Activated naive CD8-positive, alpha-beta T cell treated with anti-CD3 and anti-CD28 coated beads, Interleukin-2, amount 50 U/mL, for 24 hours (primary cell): Measurements from ENCODE around the gene ITGA6.

Source experiments
- ATAC-seq: fragments of 150-1000 bp; cut with Tn5 transposase; one replicate; pipeline ENCODE4 v1.10.0; 2021
- DNase-seq: peaks from one replicate; pipeline ENCODE4 v3.0.0; 2021
- H3K27ac Mint-ChIP-seq: one replicate; pipeline ENCODE4 v1.8.0; 2021; ENCODE audit warnings: mild to moderate bottlenecking, mixed read lengths
- H3K27me3 Mint-ChIP-seq: one replicate; pipeline ENCODE4 v1.8.0; 2021; ENCODE audit warnings: mixed read lengths
- H3K36me3 Mint-ChIP-seq: one replicate; pipeline ENCODE4 v1.8.0; 2021; ENCODE audit warnings: low read depth, mixed read lengths
- H3K4me1 Mint-ChIP-seq: one replicate; pipeline ENCODE4 v1.8.0; 2021; ENCODE audit warnings: mixed read lengths
- H3K4me3 Mint-ChIP-seq: one replicate; pipeline ENCODE4 v1.8.0; 2021; ENCODE audit warnings: mild to moderate bottlenecking, moderate library complexity, mixed read lengths
- H3K9me3 Mint-ChIP-seq: one replicate; pipeline ENCODE4 v1.8.0; 2021; ENCODE audit warnings: mixed read lengths

Gene ITGA6

GRCh38 chr2:172429301-172429968, 2.0 kb downstream of the ITGA6 start:
- Mint-ChIP-seq H3K4me3 (peak overlapping the region; percentile 79), H3K4me1 (peaks cover 65% of the 10 kb centered on the region), H3K27ac (no peak overlapping the region), H3K36me3 (no peaks in the 10 kb centered on the region), H3K27me3 (no peaks in the 10 kb centered on the region), H3K9me3 (no peaks in the 10 kb centered on the region)
- no peak for DNase-seq
- no peak for ATAC-seq

GRCh38 chr2:172430027-172430426, 2.6 kb downstream of the ITGA6 start:
- Mint-ChIP-seq H3K36me3 (no peaks in the 10 kb centered on the region), H3K27me3 (no peaks in the 10 kb centered on the region), H3K27ac (no peak overlapping the region), H3K9me3 (no peaks in the 10 kb centered on the region), H3K4me3 (no peak overlapping the region), H3K4me1 (peaks cover 71% of the 10 kb centered on the region)
- DNase-seq = no peak
- no peak for ATAC-seq

- Mint-ChIP-seq H3K36me3 (no peaks in the 10 kb centered on the region), H3K4me1 (peaks cover 75% of the 10 kb centered on the region), H3K4me3 (no peak overlapping the region), H3K9me3 (no peaks in the 10 kb centered on the region), H3K27me3 (no peaks in the 10 kb centered on the region), H3K27ac (no peak overlapping the region)
- ATAC-seq (no peak), DNase-seq (no peak)
Measured at GRCh38 chr2:172430678-172431077, 3.3 kb downstream of the ITGA6 start.

GRCh38 chr2:172431463-172431862, 4.1 kb downstream of the ITGA6 start:
- Mint-ChIP-seq H3K9me3 (no peaks in the 10 kb centered on the region), H3K4me1 (peaks cover 75% of the 10 kb centered on the region), H3K4me3 (no peak overlapping the region), H3K27me3 (no peaks in the 10 kb centered on the region), H3K36me3 (no peaks in the 10 kb centered on the region), H3K27ac (no peak overlapping the region)
- DNase-seq (no peak), ATAC-seq (no peak)

- Mint-ChIP-seq H3K9me3 (no peaks in the 10 kb centered on the region), H3K27me3 (no peaks in the 10 kb centered on the region), H3K27ac (no peak overlapping the region), H3K36me3 (no peaks in the 10 kb centered on the region), H3K4me3 (no peak overlapping the region), H3K4me1 (peaks cover 71% of the 10 kb centered on the region)
- no peak for DNase-seq
- ATAC-seq = no peak
Measured at GRCh38 chr2:172431993-172432392, 4.6 kb downstream of the ITGA6 start.

- Mint-ChIP-seq H3K4me3 (no peak overlapping the region), H3K27ac (no peak overlapping the region), H3K4me1 (peaks cover 70% of the 10 kb centered on the region), H3K9me3 (no peaks in the 10 kb centered on the region), H3K27me3 (no peaks in the 10 kb centered on the region), H3K36me3 (no peaks in the 10 kb centered on the region)
- no peak for DNase-seq
- ATAC-seq = peak; percentile 37
Measured at GRCh38 chr2:172433144-172433543, 5.8 kb downstream of the ITGA6 start.

GRCh38 chr2:172434821-172435605, 7.6 kb downstream of the ITGA6 start:
- peaks cover 52% of the 10 kb centered on the region for H3K4me1 Mint-ChIP-seq
- no peak for ATAC-seq
- no peak for DNase-seq
- no peaks in the 10 kb centered on the region for H3K27me3 Mint-ChIP-seq
- no peaks in the 10 kb centered on the region for H3K36me3 Mint-ChIP-seq
- H3K9me3 Mint-ChIP-seq = no peaks in the 10 kb centered on the region
- no peak overlapping the region for H3K27ac Mint-ChIP-seq
- H3K4me3 Mint-ChIP-seq = no peak overlapping the region

- H3K27ac Mint-ChIP-seq = no peak overlapping the region
- H3K27me3 Mint-ChIP-seq = no peaks in the 10 kb centered on the region
- H3K4me1 Mint-ChIP-seq = peaks cover 50% of the 10 kb centered on the region
- ATAC-seq (no peak), DNase-seq (no peak)
- no peaks in the 10 kb centered on the region for H3K36me3 Mint-ChIP-seq
- H3K9me3 Mint-ChIP-seq = no peaks in the 10 kb centered on the region
- no peak overlapping the region for H3K4me3 Mint-ChIP-seq
Measured at GRCh38 chr2:172435606-172435911, 8.2 kb downstream of the ITGA6 start.

- no peaks in the 10 kb centered on the region for H3K36me3 Mint-ChIP-seq
- no peak for DNase-seq
- no peak for ATAC-seq
- no peak overlapping the region for H3K27ac Mint-ChIP-seq
- no peaks in the 10 kb centered on the region for H3K27me3 Mint-ChIP-seq
- H3K4me1 Mint-ChIP-seq = peaks cover 51% of the 10 kb centered on the region
- H3K9me3 Mint-ChIP-seq = no peaks in the 10 kb centered on the region
- no peak overlapping the region for H3K4me3 Mint-ChIP-seq
Measured at GRCh38 chr2:172436889-172437288, 9.5 kb downstream of the ITGA6 start.

- Mint-ChIP-seq H3K4me1 (peaks cover 51% of the 10 kb centered on the region), H3K27me3 (no peaks in the 10 kb centered on the region), H3K27ac (no peak overlapping the region), H3K4me3 (no peak overlapping the region), H3K36me3 (no peaks in the 10 kb centered on the region), H3K9me3 (no peaks in the 10 kb centered on the region)
- DNase-seq = peak; percentile 63
- peak; percentile 86 for ATAC-seq
Measured at GRCh38 chr2:172437419-172438341, 10.3 kb downstream of the ITGA6 start.

GRCh38 chr2:172438741-172439508, 11.5 kb downstream of the ITGA6 start:
- no peaks in the 10 kb centered on the region for H3K36me3 Mint-ChIP-seq
- H3K4me1 Mint-ChIP-seq = peaks cover 48% of the 10 kb centered on the region
- no peaks in the 10 kb centered on the region for H3K27me3 Mint-ChIP-seq
- ATAC-seq = no peak
- no peak overlapping the region for H3K27ac Mint-ChIP-seq
- no peaks in the 10 kb centered on the region for H3K9me3 Mint-ChIP-seq
- DNase-seq = no peak
- H3K4me3 Mint-ChIP-seq = no peak overlapping the region

GRCh38 chr2:172439509-172439860, 12.1 kb downstream of the ITGA6 start:
- H3K4me3 Mint-ChIP-seq = no peak overlapping the region
- DNase-seq = no peak
- H3K4me1 Mint-ChIP-seq = peaks cover 43% of the 10 kb centered on the region
- H3K36me3 Mint-ChIP-seq = no peaks in the 10 kb centered on the region
- no peaks in the 10 kb centered on the region for H3K9me3 Mint-ChIP-seq
- no peak for ATAC-seq
- H3K27me3 Mint-ChIP-seq = no peaks in the 10 kb centered on the region
- H3K27ac Mint-ChIP-seq = no peak overlapping the region

GRCh38 chr2:172439911-172440310, 12.5 kb downstream of the ITGA6 start:
- ATAC-seq (no peak), DNase-seq (no peak)
- Mint-ChIP-seq H3K4me1 (peaks cover 41% of the 10 kb centered on the region), H3K36me3 (no peaks in the 10 kb centered on the region), H3K27ac (no peak overlapping the region), H3K4me3 (no peak overlapping the region), H3K27me3 (no peaks in the 10 kb centered on the region), H3K9me3 (no peaks in the 10 kb centered on the region)

- Mint-ChIP-seq H3K4me1 (peaks cover 39% of the 10 kb centered on the region), H3K9me3 (no peaks in the 10 kb centered on the region), H3K27ac (peak overlapping the region; percentile 19), H3K27me3 (no peaks in the 10 kb centered on the region), H3K36me3 (no peaks in the 10 kb centered on the region), H3K4me3 (no peak overlapping the region)
- ATAC-seq (no peak), DNase-seq (no peak)
Measured at GRCh38 chr2:172440795-172441194, 13.4 kb downstream of the ITGA6 start.
